HG02870 (cell line): ENCODE data around the gene HAL.
"Not testable (repeated sequence)": the region's sequence is repeated elsewhere in the genome, so short reads cannot be mapped to it uniquely, and the experiment has no call there.

Experiments
- ATAC-seq: cut with Tn5 transposase; IDR thresholded peaks from one replicate; pipeline ENCODE4 v1.9.1; 2021; ENCODE audit warnings: mild to moderate bottlenecking, moderate library complexity; ENCODE audit not compliant: unreplicated experiment

The HAL gene

GRCh38 chr12:95977764-95978305 lies 18.3 kb downstream of the HAL start:
- no peak for ATAC-seq

DNA sequence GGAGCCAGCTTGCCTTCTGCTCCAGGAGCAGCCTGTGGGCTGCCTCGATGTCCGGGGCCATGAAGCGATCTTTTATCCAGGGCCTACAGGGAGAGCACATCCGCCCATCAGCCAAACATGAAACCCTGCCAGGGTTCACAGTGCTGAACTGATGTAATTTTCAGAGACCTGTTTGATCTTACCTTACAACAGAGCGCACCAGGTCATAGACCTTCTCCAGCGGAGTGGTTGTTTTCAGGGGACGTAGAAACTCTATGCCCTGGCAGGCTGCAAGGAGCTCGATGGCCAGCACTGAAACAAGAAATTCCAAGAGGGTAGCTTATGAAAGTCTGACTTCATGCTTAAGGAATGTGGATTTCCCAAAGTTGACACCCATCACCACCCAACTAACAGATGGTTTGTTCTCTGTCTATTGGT lies 19.7 kb downstream of the HAL start:
- no peak for ATAC-seq

- ATAC-seq: no peak
Measured at GRCh38 chr12:95975491-95975890, 20.7 kb downstream of the HAL start.

GRCh38 chr12:95974358-95974757 lies 21.8 kb downstream of the HAL start:
- no peak for ATAC-seq

- ATAC-seq: no peak
Measured at GRCh38 chr12:95972832-95973456, 23.2 kb downstream of the HAL start.

GRCh38 chr12:95970905-95971304 lies 25.2 kb downstream of the HAL start:
- ATAC-seq: no peak

DNA sequence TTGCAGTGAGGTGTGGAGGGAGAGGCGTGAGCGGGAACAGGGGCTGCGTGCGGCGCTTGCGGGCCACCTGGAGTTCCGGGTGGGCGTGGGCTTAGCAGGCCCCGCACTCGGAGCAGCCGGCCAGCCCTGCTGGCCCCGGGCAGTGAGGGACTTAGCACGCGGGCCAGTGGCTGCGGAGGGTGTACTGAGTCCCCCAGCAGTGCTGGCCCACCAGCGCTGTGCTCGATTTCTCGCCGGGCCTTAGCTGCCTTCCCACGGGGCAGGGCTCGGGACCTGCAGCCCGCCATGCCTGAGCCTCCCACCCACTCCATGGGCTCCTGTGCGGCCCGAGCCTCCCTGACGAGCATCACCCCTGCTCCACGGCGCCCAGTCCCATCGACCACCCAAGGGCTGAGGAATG lies 27.0 kb downstream of the HAL start:
- not testable (repeated sequence) for ATAC-seq

GRCh38 chr12:95967301-95967700 lies 28.8 kb downstream of the HAL start:
- no peak for ATAC-seq

- ATAC-seq: no peak
Measured at GRCh38 chr12:95966287-95966870, 29.8 kb downstream of the HAL start.

- no peak for ATAC-seq
Measured at GRCh38 chr12:95963096-95963495, 33.0 kb downstream of the HAL start.

- ATAC-seq: no peak
Measured at GRCh38 chr12:95962222-95962621, 33.9 kb downstream of the HAL start.

DNA sequence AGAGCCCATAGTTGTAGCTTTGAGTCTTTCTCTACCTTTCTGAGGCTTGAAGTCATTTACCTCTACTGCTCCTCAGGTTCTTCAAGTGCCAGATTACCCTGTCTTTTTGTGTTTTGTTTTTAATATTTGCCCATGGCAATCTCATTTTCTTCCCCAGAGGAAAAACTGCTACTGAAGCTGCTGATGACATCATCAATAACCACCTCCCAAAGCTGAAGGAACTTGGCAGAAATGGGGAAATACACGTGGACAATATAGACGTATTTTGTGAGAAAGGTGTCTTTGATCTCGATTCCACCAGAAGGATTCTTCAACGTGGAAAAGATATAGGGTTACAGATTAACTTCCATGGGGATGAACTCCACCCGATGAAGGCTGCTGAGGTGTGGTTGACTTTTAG lies 35.9 kb downstream of the HAL start:
- no peak for ATAC-seq

DNA sequence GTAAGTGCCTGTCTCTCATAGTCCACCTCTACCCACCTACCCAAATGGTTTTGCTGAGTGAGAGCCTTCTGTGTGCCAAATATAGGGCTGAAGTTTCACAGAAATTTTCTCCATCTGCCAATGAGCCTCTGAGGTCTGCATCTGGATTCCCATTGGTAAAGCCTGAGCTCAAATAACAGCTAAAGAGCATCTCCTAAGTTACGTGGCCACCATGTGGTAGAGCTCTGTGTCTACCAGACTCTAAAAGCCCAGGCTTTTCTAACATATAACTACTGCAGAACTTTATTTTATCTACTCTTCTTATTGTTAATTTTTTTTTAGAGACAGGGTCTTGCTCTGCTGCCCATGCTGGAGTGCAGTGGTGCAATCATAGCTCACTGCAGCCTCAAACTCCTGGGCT lies 37.0 kb downstream of the HAL start:
- no peak for ATAC-seq

GRCh38 chr12:95956557-95957145 lies 39.5 kb downstream of the HAL start:
- ATAC-seq: no peak

- no peak for ATAC-seq
Measured at GRCh38 chr12:95955549-95956159, 40.5 kb downstream of the HAL start.

GRCh38 chr12:95953000-95953399 lies 43.1 kb downstream of the HAL start:
- no peak for ATAC-seq

GRCh38 chr12:95951515-95951914 lies 44.6 kb downstream of the HAL start:
- ATAC-seq: no peak

GRCh38 chr12:95949477-95950206 lies 46.5 kb downstream of the HAL start:
- ATAC-seq: no peak

GRCh38 chr12:95944108-95944704 lies 51.9 kb downstream of the HAL start:
- no peak for ATAC-seq

GRCh38 chr12:95943330-95943842 lies 52.8 kb downstream of the HAL start, which contains the start of gene AMDHD1:
TSS of gene AMDHD1 (plus strand) at chr12:95943331. CDS start at chr12:95943399, 68 bp downstream.
- peak; percentile 47 for ATAC-seq
